IPS DF 6.9 (cell line): ENCODE data around the gene CD99.

Experiments
- DNase-seq: peaks from one replicate; pipeline ENCODE4 v3.0.0-alpha.2; 2013; ENCODE audit warnings: low read depth, low spot score
- H3K27ac ChIP-seq: one replicate; pipeline ENCODE4 v1.5.1; 2013; ENCODE audit warnings: low read length, control low read depth
- H3K27me3 ChIP-seq: 2 replicates; pipeline ENCODE4 v1.6.1; 2013; ENCODE audit warnings: mild to moderate bottlenecking, low read length; ENCODE audit not compliant: control insufficient read depth, insufficient read depth
- H3K36me3 ChIP-seq: 2 replicates; pipeline ENCODE4 v1.6.1; 2013; ENCODE audit warnings: low read length; ENCODE audit not compliant: control insufficient read depth, insufficient read depth
- H3K4me1 ChIP-seq: 2 replicates; pipeline ENCODE4 v1.6.1; 2013; ENCODE audit warnings: low read length; ENCODE audit not compliant: control insufficient read depth, insufficient read depth
- H3K4me3 ChIP-seq: 2 replicates; pipeline ENCODE4 v1.5.1; 2013; ENCODE audit warnings: mild to moderate bottlenecking, low read length
- H3K9me3 ChIP-seq: 2 replicates; pipeline ENCODE4 v1.6.1; 2013; ENCODE audit warnings: low read length, inconsistent platforms; ENCODE audit not compliant: control insufficient read depth, insufficient read depth
- WGBS: extraction: QIAGEN DNeasy Blood & Tissue Kit; methylation state at CpG from one replicate; pipeline ENCODE4 v1.1.7; 2013; ENCODE audit warnings: mixed read lengths, missing lambda C conversion rate; ENCODE audit not compliant: insufficient read length, insufficient coverage; 5-methylcytosine and 5-hydroxymethylcytosine counted together

CD99 gene

GRCh38 chrX:2690856-2691542 lies at the start of gene CD99:
TSS of gene CD99 (plus strand) at chrX:2691295. CDS start at chrX:2691361, 66 bp downstream.
- H3K27me3 ChIP-seq = peaks cover 20% of the 10 kb centered on the region
- no peak within 1 kb of the TSS for H3K27ac ChIP-seq
- H3K4me3 ChIP-seq = peak within 1 kb of the TSS; percentile 97
- DNase-seq = peak; percentile 37
- H3K36me3 ChIP-seq = no peaks in the 10 kb centered on the region
- no CpG with 5 or more reads among the region's 73 CpGs for WGBS
- H3K9me3 ChIP-seq = no peaks in the 10 kb centered on the region
- peaks cover 5% of the 10 kb centered on the region; the same call in 1 of the 2 replicates for H3K4me1 ChIP-seq

GRCh38 chrX:2642146-2642545 lies 48.9 kb upstream of the CD99 start:
- H3K4me3 ChIP-seq = no peak overlapping the region
- no peaks in the 10 kb centered on the region for H3K4me1 ChIP-seq
- H3K27ac ChIP-seq = no peak overlapping the region
- no peaks in the 10 kb centered on the region for H3K9me3 ChIP-seq
- DNase-seq = no peak
- no CpG with 5 or more reads among the region's 8 CpGs for WGBS
- H3K27me3 ChIP-seq = no peaks in the 10 kb centered on the region
- H3K36me3 ChIP-seq = peaks cover 6% of the 10 kb centered on the region; the same call in 1 of the 2 replicates

GRCh38 chrX:2642791-2643190 lies 48.3 kb upstream of the CD99 start:
- Histone ChIP-seq H3K36me3 (peaks cover 6% of the 10 kb centered on the region; the same call in 1 of the 2 replicates), H3K9me3 (no peaks in the 10 kb centered on the region), H3K27me3 (no peaks in the 10 kb centered on the region), H3K27ac (no peak overlapping the region), H3K4me1 (no peaks in the 10 kb centered on the region), H3K4me3 (no peak overlapping the region)
- no CpG with 5 or more reads among the region's 10 CpGs for WGBS
- no peak for DNase-seq

- H3K27ac ChIP-seq = no peak overlapping the region
- peaks cover 6% of the 10 kb centered on the region; the same call in 1 of the 2 replicates for H3K36me3 ChIP-seq
- H3K4me1 ChIP-seq = no peaks in the 10 kb centered on the region
- no peak overlapping the region for H3K4me3 ChIP-seq
- no peaks in the 10 kb centered on the region for H3K27me3 ChIP-seq
- no CpG with 5 or more reads among the region's 1 CpG for WGBS
- H3K9me3 ChIP-seq = no peaks in the 10 kb centered on the region
- DNase-seq = no peak
These were observed 47.2 kb upstream of the CD99 start for GRCh38 chrX:2643880-2644279.

- no peaks in the 10 kb centered on the region for H3K27me3 ChIP-seq
- H3K27ac ChIP-seq = no peak overlapping the region
- no CpG with 5 or more reads among the region's 5 CpGs for WGBS
- no peak for DNase-seq
- no peaks in the 10 kb centered on the region for H3K4me1 ChIP-seq
- no peak overlapping the region for H3K4me3 ChIP-seq
- no peaks in the 10 kb centered on the region for H3K36me3 ChIP-seq
- H3K9me3 ChIP-seq = no peaks in the 10 kb centered on the region
These were observed 45.5 kb upstream of the CD99 start for GRCh38 chrX:2645563-2645962.

- Histone ChIP-seq H3K9me3 (no peaks in the 10 kb centered on the region), H3K27me3 (no peaks in the 10 kb centered on the region), H3K27ac (no peak overlapping the region), H3K36me3 (no peaks in the 10 kb centered on the region), H3K4me1 (no peaks in the 10 kb centered on the region), H3K4me3 (no peak overlapping the region)
- DNase-seq = no peak
- WGBS = no CpG with 5 or more reads among the region's 3 CpGs
These were observed 43.5 kb upstream of the CD99 start for GRCh38 chrX:2647627-2648026.

GRCh38 chrX:2650037-2650436 lies 41.1 kb upstream of the CD99 start:
- no peak overlapping the region for H3K27ac ChIP-seq

GRCh38 chrX:2650865-2651264 lies 40.2 kb upstream of the CD99 start:
- no CpG with 5 or more reads among the region's 7 CpGs for WGBS
- no peak overlapping the region for H3K27ac ChIP-seq
- H3K4me3 ChIP-seq = no peak overlapping the region
- H3K27me3 ChIP-seq = no peaks in the 10 kb centered on the region
- no peaks in the 10 kb centered on the region for H3K9me3 ChIP-seq
- DNase-seq = no peak
- no peaks in the 10 kb centered on the region for H3K36me3 ChIP-seq
- H3K4me1 ChIP-seq = no peaks in the 10 kb centered on the region

More at GRCh38 chrX:2650037-2650436, 41.1 kb upstream of the CD99 start:
- no peaks in the 10 kb centered on the region for H3K36me3 ChIP-seq
- H3K4me3 ChIP-seq = no peak overlapping the region
- H3K27me3 ChIP-seq = no peaks in the 10 kb centered on the region
- DNase-seq = no peak
- H3K9me3 ChIP-seq = no peaks in the 10 kb centered on the region
- H3K4me1 ChIP-seq = no peaks in the 10 kb centered on the region

GRCh38 chrX:2652106-2652505 lies 39.0 kb upstream of the CD99 start:
- Histone ChIP-seq H3K27me3 (no peaks in the 10 kb centered on the region), H3K4me1 (no peaks in the 10 kb centered on the region), H3K9me3 (no peaks in the 10 kb centered on the region), H3K4me3 (no peak overlapping the region), H3K36me3 (no peaks in the 10 kb centered on the region), H3K27ac (no peak overlapping the region)
- no CpG with 5 or more reads among the region's 6 CpGs for WGBS
- peak; percentile 7 for DNase-seq

GRCh38 chrX:2654436-2655340 lies 36.4 kb upstream of the CD99 start:
- Histone ChIP-seq H3K9me3 (no peaks in the 10 kb centered on the region), H3K36me3 (no peaks in the 10 kb centered on the region), H3K4me3 (no peak overlapping the region), H3K27ac (no peak overlapping the region), H3K4me1 (no peaks in the 10 kb centered on the region), H3K27me3 (no peaks in the 10 kb centered on the region)
- no peak for DNase-seq
- WGBS = no CpG with 5 or more reads among the region's 13 CpGs
